ENCODE results near the gene PANX2. TPM values are rescaled to one million over a fixed set of nuclear protein-coding genes. Genes with fewer than 3 reads are reported as not detected.
A peak's percentile ranks its signal among the peaks of the same experiment; 100 is the strongest.

The PANX2 gene
- total and polyA plus RNA-seq, 2 experiments from 2014 or later: 2.8 to 5.1 TPM

- H3K4me3 ChIP-seq: no peak overlapping the region
- DNase-seq (ENCODE audit: low spot score): no peak
- H3K4me1 Mint-ChIP-seq: peaks cover 2% of the 10 kb centered on the region; the same call in 2 of the 3 replicates
- no peaks in the 10 kb centered on the region for H3K36me3 ChIP-seq (ENCODE audit: insufficient read depth)
- no peak overlapping the region for H3K4me2 ChIP-seq
- no peaks in the 10 kb centered on the region for H3K9me2 ChIP-seq (ENCODE audit: insufficient read depth)
- no peaks in the 10 kb centered on the region; the same call in 1 of the 2 replicates for H3K4me1 ChIP-seq (ENCODE audit: insufficient read depth)
- peaks cover 8% of the 10 kb centered on the region; the same call in 1 of the 2 replicates for H4K20me1 ChIP-seq (replicated peaks; ENCODE audit: insufficient read depth)
- no peak overlapping the region for H3K27ac ChIP-seq (ENCODE audit: low read depth)
- TF ChIP-seq ETS1 (IDR thresholded peaks at IDR 0.05): no peak
- TF ChIP-seq JUNB (IDR thresholded peaks at IDR 0.05; ENCODE audit: unreplicated experiment): no peak
- no peak for TF ChIP-seq EZH2 (IDR thresholded peaks at IDR 0.05; ENCODE audit: low read depth, unreplicated experiment)
- no peak for TF ChIP-seq EZH2phosphoT487 (IDR thresholded peaks at IDR 0.05; ENCODE audit: unreplicated experiment)
- no peak for TF ChIP-seq POLR2AphosphoS5 (IDR thresholded peaks at IDR 0.05; ENCODE audit: low read depth)
- no peak for TF ChIP-seq STAT1 (IDR thresholded peaks at IDR 0.05; ENCODE audit: unreplicated experiment)
- no peak for TF ChIP-seq ZNF331 (CRISPR knock-in tag; IDR thresholded peaks at IDR 0.05; ENCODE audit: low read depth)
- no peak for TF ChIP-seq REST (IDR thresholded peaks at IDR 0.05; ENCODE audit: unreplicated experiment)
- TF ChIP-seq NANOG (IDR thresholded peaks at IDR 0.05; ENCODE audit: borderline replicate concordance): no peak
- no peak for TF ChIP-seq ZNF462 (CRISPR knock-in tag; IDR thresholded peaks at IDR 0.05)
- no peak for TF ChIP-seq CTCF (conservative IDR thresholded peaks at IDR 0.05; ENCODE audit: low read depth in 2 of 2)
- TF ChIP-seq CREB1 (CRISPR knock-in tag; IDR thresholded peaks at IDR 0.05; ENCODE audit: low read depth): no peak
- no peak for TF ChIP-seq ZNF114 (CRISPR knock-in tag; IDR thresholded peaks at IDR 0.05)
- H3K36me3 Mint-ChIP-seq (ENCODE audit: low read depth): peaks cover 64% of the 10 kb centered on the region
- no peak overlapping the region for H3K27ac Mint-ChIP-seq
- H2AFZ ChIP-seq: no peak overlapping the region
- no peaks in the 10 kb centered on the region for H3F3A ChIP-seq (replicated peaks; ENCODE audit: low read depth)
- H3K79me2 ChIP-seq (replicated peaks; ENCODE audit: insufficient read depth): peaks cover 5% of the 10 kb centered on the region; the same call in 1 of the 2 replicates
- ATAC-seq: peak; percentile 9
- no peak overlapping the region for H3K4me3 Mint-ChIP-seq
- no peaks in the 10 kb centered on the region for H3K9me3 Mint-ChIP-seq
- no peaks in the 10 kb centered on the region for H3K27me3 ChIP-seq (ENCODE audit: insufficient read depth)
- peaks cover 1% of the 10 kb centered on the region for H3K27me3 Mint-ChIP-seq (ENCODE audit: insufficient read depth, low read depth, poor library complexity)
Measured at GRCh38 chr22:50218153-50218995, 47.8 kb downstream of the PANX2 start.
